ENCODE data around the gene IGF2BP2.

IGF2BP2 gene

GRCh38 chr3:185764163-185764979, 60.5 kb downstream of the IGF2BP2 start:
- peak; percentile 56 for DNase-seq

DNA sequence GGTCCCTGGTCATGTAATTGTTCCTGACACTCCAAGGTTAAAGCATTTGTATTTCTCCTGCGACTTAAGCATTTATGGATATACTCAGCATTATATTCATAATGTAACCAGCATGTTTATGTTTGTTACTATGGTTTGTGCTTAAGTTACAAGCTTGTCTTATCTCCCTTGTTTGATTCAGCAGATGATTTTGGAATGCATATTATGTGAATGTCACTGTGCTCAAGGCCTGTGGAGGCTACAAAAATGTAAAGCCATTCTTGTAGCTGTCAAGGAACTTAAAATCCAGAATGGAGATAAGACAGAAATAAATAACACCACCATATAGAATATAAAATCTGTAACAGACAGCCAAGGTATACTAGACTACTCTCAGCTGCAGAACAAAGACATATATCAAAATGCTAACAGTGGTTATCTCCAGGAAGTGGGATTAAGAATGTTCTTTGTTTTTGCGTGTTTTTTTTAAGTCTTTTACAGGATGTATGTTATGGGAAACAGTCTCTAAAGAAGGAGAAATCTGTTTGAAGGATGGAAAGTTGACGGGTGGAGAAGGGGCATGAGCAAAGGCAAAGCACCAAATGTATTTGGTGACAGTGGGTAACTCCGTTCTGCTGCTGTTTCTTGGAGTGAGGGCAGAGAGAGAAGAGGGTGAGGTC, 61.4 kb downstream of the IGF2BP2 start:
- no peak for DNase-seq

GRCh38 chr3:185760550-185760949, 64.3 kb downstream of the IGF2BP2 start:
- no peak for DNase-seq

DNA sequence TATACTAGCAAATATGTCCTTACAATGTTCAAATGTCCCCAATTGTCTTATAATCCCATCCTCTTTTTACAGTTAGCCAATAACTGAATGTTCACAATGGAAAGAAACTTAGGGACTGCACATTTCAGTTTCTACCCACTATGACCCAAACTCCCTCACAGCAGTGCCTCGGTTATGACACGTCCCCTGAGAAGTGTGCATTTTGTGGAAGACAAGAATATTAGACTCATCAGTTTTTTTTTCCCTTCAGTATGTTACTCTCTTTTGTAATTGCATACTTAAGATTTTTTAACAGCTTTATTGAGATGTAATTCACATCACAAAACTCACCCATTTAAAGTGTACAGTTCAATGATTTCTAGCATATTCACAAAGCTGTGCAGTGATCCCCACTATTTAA, 64.8 kb downstream of the IGF2BP2 start:
- DNase-seq, result peak; percentile 47

- DNase-seq, result no peak
Measured at GRCh38 chr3:185759512-185759911, 65.3 kb downstream of the IGF2BP2 start.

DNA sequence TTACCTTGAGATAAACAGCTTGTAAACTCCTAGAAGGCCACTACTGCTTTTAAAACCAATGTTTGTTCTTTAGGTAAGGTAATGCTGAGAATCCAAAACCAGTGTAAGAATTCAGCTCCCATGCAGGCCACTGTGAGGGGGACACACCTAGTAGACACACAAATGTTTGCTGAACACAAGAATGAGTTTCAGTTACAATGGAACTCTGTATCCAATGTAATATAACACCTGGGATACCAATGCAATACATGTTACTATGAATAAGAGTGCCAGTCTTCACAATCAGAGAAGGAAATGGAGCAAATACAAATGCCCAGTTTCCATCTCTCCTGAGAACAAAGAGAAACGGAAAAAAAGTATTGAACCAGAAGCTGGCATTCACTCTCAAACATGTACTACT, 65.9 kb downstream of the IGF2BP2 start:
- no peak for DNase-seq

GRCh38 chr3:185757176-185757575, 67.7 kb downstream of the IGF2BP2 start:
- DNase-seq, result no peak

GRCh38 chr3:185756477-185756876, 68.4 kb downstream of the IGF2BP2 start:
- DNase-seq, result no peak

GRCh38 chr3:185754920-185755319, 69.9 kb downstream of the IGF2BP2 start:
- DNase-seq, result no peak

DNA sequence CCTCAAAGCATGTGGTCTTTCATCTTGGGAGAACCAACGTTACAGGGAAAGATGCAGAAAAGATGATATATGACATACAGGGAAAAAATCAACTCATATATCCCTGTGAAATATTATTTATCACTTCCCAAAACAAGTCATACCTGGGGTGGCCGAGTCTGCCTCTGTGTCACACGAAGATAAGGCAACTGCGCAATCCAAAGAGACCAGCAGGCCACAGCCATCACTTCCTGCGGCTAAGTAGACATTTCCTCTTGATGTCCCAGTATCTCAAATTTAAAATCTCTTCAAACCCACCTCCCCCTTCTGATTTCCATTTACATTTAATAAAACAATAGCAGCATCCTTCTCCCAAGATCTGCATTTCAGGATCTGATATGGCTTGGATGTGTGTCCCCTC, 71.5 kb downstream of the IGF2BP2 start:
- DNase-seq, result no peak

GRCh38 chr3:185750702-185751101, 74.1 kb downstream of the IGF2BP2 start:
- no peak for DNase-seq

GRCh38 chr3:185750015-185750414, 74.8 kb downstream of the IGF2BP2 start:
- DNase-seq, result no peak

DNA sequence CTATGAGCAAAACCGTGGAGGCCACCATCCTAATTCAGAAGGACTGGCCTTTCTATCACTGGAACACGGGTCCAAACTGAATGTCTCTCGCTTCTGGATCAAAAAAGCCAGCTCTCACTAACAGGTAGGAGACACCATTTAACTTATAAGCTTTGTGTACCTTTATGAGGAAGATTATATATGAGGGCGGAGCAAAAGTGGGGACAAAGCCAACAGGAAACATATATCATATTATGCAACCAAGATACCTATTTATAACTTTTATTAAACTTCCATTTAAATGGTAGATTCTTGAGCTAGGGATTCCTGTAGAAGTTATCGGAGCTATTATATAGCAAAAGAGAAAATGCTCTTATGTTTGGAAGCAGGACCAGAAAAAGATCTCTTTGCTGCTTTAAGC, 78.4 kb downstream of the IGF2BP2 start:
- no peak for DNase-seq

DNA sequence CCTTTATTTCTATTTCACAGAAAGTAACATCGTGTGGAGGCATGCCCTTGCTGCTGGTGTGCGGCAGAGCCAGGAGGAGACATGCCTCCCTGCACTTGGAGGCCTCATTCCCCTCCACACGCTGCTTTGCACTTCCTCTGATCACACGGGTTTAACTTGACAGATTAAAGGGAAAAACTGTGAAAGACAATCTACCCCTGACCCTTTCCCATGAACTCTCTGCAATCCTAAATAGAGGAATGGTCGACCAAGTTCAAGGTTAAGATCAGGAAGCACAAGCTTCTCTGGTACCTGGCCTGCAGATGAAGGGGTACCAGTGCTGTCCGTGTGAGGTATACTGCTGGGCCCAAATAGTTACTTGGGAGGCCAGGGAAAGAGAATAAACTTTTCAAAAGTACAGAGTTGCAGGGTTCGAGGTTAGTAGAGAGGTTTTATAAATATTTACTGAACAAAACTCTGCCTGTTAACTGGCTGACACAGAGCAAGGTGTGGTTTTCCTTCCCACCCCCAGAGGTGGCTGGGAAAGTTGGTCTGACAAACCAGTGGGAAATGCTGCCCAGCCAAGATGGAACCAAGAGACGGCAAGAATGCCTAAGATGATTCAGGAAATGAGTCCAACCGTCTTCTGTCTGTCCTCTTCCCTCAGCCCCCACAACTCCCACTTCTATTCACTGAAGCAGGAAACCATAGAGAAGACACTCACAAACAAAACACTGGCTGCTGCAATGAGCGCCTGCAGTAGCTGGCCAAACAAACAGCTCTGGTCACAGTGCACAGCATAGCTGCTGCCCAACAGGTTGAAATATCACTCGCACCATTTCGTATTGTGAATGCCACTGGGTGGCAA, 79.6 kb downstream of the IGF2BP2 start:
- peak; percentile 95 for DNase-seq

DNA sequence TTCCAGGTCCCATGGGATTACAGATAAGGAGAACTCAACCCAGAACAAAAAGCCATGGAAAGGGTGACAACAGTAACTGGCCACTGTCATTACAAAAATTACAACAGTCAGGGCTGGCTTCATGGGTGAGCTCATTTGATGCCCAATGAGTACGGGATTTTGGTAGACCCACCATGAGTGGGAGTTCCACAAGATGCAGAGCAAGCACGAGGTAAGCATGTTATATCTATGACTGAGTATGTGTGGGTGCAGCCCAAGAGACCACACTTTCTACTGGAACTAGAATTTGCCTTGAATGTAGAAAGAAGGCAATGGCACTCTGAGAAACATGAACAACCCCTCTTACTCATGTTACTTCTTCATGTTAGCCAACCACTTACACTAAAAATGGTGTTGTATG, 83.3 kb downstream of the IGF2BP2 start:
- DNase-seq, result no peak

- no peak for DNase-seq
Measured at GRCh38 chr3:185740133-185740532, 84.7 kb downstream of the IGF2BP2 start.

DNA sequence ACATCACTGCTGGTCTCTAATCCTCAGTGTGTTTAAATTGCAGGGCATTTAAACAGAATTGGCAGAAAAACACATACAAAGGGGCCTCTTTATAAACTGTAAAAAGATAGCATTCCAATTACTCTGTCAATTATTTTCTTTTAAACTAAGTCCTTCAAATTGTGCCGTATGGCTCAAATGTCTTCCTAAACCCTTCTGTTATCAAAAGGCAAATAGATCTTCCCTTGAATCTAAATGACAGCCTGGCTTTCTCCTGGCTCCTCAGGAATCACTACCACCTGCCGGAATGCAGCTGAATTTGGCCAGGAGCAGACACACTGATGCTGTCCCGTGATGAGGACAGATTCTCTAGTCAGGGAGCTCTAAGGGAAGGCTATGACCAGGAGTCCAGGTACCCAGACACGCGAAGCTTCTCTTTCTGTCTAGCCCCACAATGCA, 85.6 kb downstream of the IGF2BP2 start:
- no peak for DNase-seq

DNA sequence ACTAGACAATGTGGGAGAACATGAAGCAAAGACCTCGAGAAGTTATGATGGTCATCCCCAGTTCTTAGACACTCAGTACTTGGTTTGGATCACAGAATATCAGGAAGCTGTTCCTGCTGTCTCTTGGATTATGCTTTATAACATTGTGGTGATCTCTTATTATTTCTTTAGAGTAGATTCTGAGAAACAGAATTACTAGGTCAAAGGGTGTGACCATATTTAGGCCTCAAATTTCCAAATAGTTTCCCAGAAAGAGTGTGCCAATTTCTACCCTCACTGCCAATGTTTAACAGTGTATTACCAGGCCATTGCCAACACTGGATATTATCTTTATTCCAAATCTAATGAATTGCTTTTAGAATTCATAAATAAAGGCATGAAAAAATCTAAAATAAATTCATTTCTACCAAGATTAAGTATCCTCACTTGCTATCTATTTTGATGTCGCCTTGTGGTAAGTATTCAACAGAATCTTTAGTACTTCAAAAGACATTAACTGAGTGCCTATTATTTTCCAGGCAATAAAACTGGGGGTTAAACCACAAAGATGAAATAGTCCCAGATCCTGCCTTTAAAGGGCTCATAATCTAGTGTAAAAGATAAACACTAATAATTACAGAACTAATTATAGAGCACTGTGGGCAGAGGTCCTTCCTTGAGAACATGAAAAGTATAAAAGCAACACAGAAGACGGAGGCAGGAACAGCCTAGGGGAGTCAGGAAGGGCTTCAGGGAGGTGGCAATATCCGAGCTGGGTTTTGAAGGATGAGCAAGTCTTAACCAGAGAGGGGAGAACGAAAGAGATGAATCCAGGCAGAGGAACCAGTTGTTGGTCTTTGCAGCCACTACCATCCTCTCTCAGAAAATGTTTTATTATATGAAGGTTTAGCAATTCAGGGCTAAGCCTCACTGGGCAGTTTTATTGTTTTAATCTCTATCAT, 86.8 kb downstream of the IGF2BP2 start:
- no peak for DNase-seq

- DNase-seq, result peak; percentile 88
Measured at GRCh38 chr3:185737020-185737419, 87.8 kb downstream of the IGF2BP2 start.

GRCh38 chr3:185734725-185735096, 90.1 kb downstream of the IGF2BP2 start:
- no peak for DNase-seq

- DNase-seq, result peak; percentile 84
Measured at GRCh38 chr3:185733980-185734724, 90.7 kb downstream of the IGF2BP2 start.

DNA sequence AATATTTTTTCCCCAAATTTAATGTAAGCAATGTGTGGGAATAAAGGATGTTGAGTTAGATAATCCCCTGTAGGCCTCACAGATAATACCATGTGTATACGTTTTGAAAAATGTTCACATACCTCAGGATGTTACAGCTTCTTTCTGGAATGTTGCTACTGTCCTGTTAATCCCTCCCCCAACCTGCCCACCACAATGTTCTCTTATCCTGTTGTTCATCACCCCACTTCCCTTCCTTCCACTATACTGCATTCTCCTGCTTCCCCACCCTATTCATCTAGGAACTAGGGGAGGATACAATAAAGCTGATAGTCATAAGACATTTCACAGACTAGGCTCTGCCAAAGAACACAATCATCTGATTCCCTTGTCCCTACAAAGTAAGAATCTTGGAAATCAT, 92.1 kb downstream of the IGF2BP2 start:
- DNase-seq, result peak; percentile 98

Data from fibroblast of skin of right biceps (primary cell).